K562 (cell line): Measurements from ENCODE around the gene ALDH16A1. TPM values are rescaled to one million over a fixed set of nuclear protein-coding genes. Genes with fewer than 3 reads are reported as not detected.

ENCODE experiments used
- ATAC-seq: fragments of 200-7000 bp; cut with Tn5 transposase; 3 replicates; pipeline ENCODE4 v1.9.1; 2020; ENCODE audit warnings: moderate library complexity
- BruUV-seq: library from RNA; stranded (reverse); fragments of 400-500 nt; replicated peaks from 2 replicates; lab custom pipeline; 2021; lab: Mats Ljungman, UMichigan
- CTCF ChIA-PET: fragments of 300-600 bp; formaldehyde crosslinking; extraction: SDS; loops from one replicate; lab custom pipeline; 2021; ENCODE audit warnings: low intra/inter-chr PET ratio; lab: Yijun Ruan, JAX
- POLR2A ChIA-PET: fragments of 300-600, 350-650 bp; sonication (Branson Sonifier 250); formaldehyde crosslinking; extraction: SDS; loops from one replicate; lab custom pipeline; 2021; ENCODE audit warnings: antibody characterized with exemption, inconsistent platforms; lab: Yijun Ruan, JAX
- DNase-seq, 4 experiments: peaks; one replicate each; pipeline versions ENCODE4 v3.0.0 to v3.0.0-alpha.2; 2011 to 2018; ENCODE audit warnings: low spot score in 3 of 4, mixed read lengths in 3 of 4; ENCODE audit errors: extremely low read depth in 1 of 4
- FAIRE-seq: peaks from 2 replicates; lab custom pipeline; 2011; peaks lifted over from hg19 to GRCh38; lab: Jason Lieb, UNC
- H2AFZ ChIP-seq: 2 replicates; pipeline ENCODE4 v1.6.0; 2011; ENCODE audit warnings: low read depth, low read length, control low read depth, inconsistent platforms
- H3K27ac ChIP-seq: fragments of 200-600 bp; 3 replicates; pipeline ENCODE4 v1.8.0; 2011; ENCODE audit warnings: low read depth, mild to moderate bottlenecking, control low read depth, inconsistent platforms, low read length, moderate library complexity, mixed read lengths; ENCODE audit errors: extremely low read depth
- H3K27me3 ChIP-seq, 2 experiments: fragments of 300-600 bp in 1 of 2; 2 replicates in 1 of 2; 3 replicates in 1 of 2; pipeline versions ENCODE4 v1.6.0 to v1.8.0; 2011; ENCODE audit warnings: inconsistent platforms in 2 of 2, low read length in 2 of 2, mild to moderate bottlenecking in 1 of 2, mixed read lengths in 1 of 2, moderate library complexity in 1 of 2; ENCODE audit not compliant: control insufficient read depth in 2 of 2, insufficient read depth in 2 of 2
- H3K36me3 ChIP-seq: fragments of 300-600 bp; 3 replicates; pipeline ENCODE4 v1.8.0; 2011; ENCODE audit warnings: mild to moderate bottlenecking, low read length, inconsistent platforms; ENCODE audit not compliant: control insufficient read depth, insufficient read depth
- H3K4me1 ChIP-seq, 2 experiments: fragments of 200-600 bp in 1 of 2; replicated peaks in 1 of 2; 2 replicates in 1 of 2; 3 replicates in 1 of 2; pipeline versions ENCODE4 v1.5.1 to v1.8.0; 2011; ENCODE audit warnings: inconsistent platforms in 2 of 2, low read length in 2 of 2, mild to moderate bottlenecking in 1 of 2, mixed read lengths in 1 of 2, moderate library complexity in 1 of 2; ENCODE audit not compliant: control insufficient read depth in 2 of 2, insufficient read depth in 2 of 2
- H3K4me2 ChIP-seq: 2 replicates; pipeline ENCODE4 v1.6.1; 2011; ENCODE audit warnings: low read length, control low read depth, inconsistent platforms, mixed read lengths; ENCODE audit not compliant: insufficient read depth
- H3K4me3 ChIP-seq: fragments of 200-600 bp; sonication (generic), shearing (Covaris generic); 2 replicates; pipeline ENCODE4 v1.5.1; 2016; ENCODE audit warnings: control low read depth, inconsistent platforms
- H3K79me2 ChIP-seq: fragments of 200-600 bp; 3 replicates; pipeline ENCODE4 v1.8.0; 2011; ENCODE audit warnings: low read length, inconsistent platforms; ENCODE audit not compliant: control insufficient read depth, insufficient read depth
- H3K9ac ChIP-seq, 2 experiments: 2 replicates each; pipeline versions ENCODE4 v1.6.0 to v1.6.1; 2011; ENCODE audit warnings: low read depth in 2 of 2, low read length in 2 of 2, control low read depth in 1 of 2, inconsistent platforms in 1 of 2, mild to moderate bottlenecking in 1 of 2, mixed read lengths in 1 of 2; ENCODE audit not compliant: insufficient read depth in 1 of 2
- H3K9me1 ChIP-seq: one replicate; pipeline ENCODE4 v1.6.0; 2011; ENCODE audit warnings: inconsistent platforms, mild to moderate bottlenecking, low read length, moderate library complexity; ENCODE audit not compliant: control insufficient read depth, insufficient read depth
- H3K9me3 ChIP-seq: replicated peaks from 2 replicates; pipeline ENCODE4 v1.5.1; 2011; ENCODE audit warnings: low read depth, low read length, inconsistent platforms; ENCODE audit not compliant: control insufficient read depth, insufficient read depth
- H4K20me1 ChIP-seq: replicated peaks from 2 replicates; pipeline ENCODE4 v1.6.1; 2011; ENCODE audit warnings: low read length, inconsistent platforms, mixed read lengths; ENCODE audit not compliant: control insufficient read depth, insufficient read depth
- AFF4 ChIP-seq: sonication (generic); formaldehyde crosslinking; IDR thresholded peaks from 2 replicates; pipeline ENCODE4 v1.8.0; 2023; ENCODE audit warnings: mild to moderate bottlenecking, missing genetic modification reagents
- BRCA1 ChIP-seq, 2 experiments: fragments of 450-650 bp in 1 of 2; sonication (generic) in 1 of 2; formaldehyde crosslinking in 1 of 2; IDR thresholded peaks; 2 replicates each; pipeline versions ENCODE4 v1.5.0 to v1.6.1; 2017 to 2020; ENCODE audit warnings: mild to moderate bottlenecking in 1 of 2, missing genetic modification reagents in 1 of 2
- CTCF ChIP-seq, 3 experiments: IDR thresholded peaks in 2 of 3; conservative IDR thresholded peaks in 1 of 3; 2 replicates each; pipeline ENCODE4 v1.5.1; 2011 to 2012; ENCODE audit warnings: low read length in 3 of 3, mild to moderate bottlenecking in 3 of 3, control low read depth in 2 of 3, improper control_type of control experiment in 1 of 3, inconsistent platforms in 1 of 3, low read depth in 1 of 3, mixed read lengths in 1 of 3, moderate library complexity in 1 of 3; ENCODE audit not compliant: insufficient read depth in 2 of 3
- KAT7 ChIP-seq: sonication (generic); formaldehyde crosslinking; IDR thresholded peaks from 2 replicates; pipeline ENCODE4 v1.8.0; 2022; ENCODE audit warnings: missing genetic modification reagents, mild to moderate bottlenecking, borderline replicate concordance
- LCOR ChIP-seq: sonication (generic); formaldehyde crosslinking; IDR thresholded peaks from 2 replicates; pipeline ENCODE4 v1.8.0; 2022; ENCODE audit warnings: mild to moderate bottlenecking, missing genetic modification reagents
- MLX ChIP-seq, 2 experiments: fragments of 450-650 bp in 1 of 2; sonication (generic) in 1 of 2; formaldehyde crosslinking; conservative IDR thresholded peaks; 2 replicates each; pipeline versions ENCODE4 v1.4.0 to v1.8.1; 2020 to 2022; ENCODE audit warnings: mild to moderate bottlenecking in 1 of 2, missing genetic modification reagents in 1 of 2
- NEUROD1 ChIP-seq: fragments of 150-350 bp; IDR thresholded peaks from 2 replicates; pipeline ENCODE4 v1.6.1; 2014; ENCODE audit warnings: borderline replicate concordance, low read length, low read depth; ENCODE audit not compliant: partially characterized antibody
- STAT5B ChIP-seq: fragments of 250-450 bp; sonication (Bioruptor Pico); IDR thresholded peaks from 2 replicates; pipeline ENCODE4 v1.8.0; 2021; ENCODE audit warnings: mild to moderate bottlenecking, inconsistent platforms
- XRCC3 ChIP-seq: fragments of 450-650 bp; IDR thresholded peaks from 2 replicates; pipeline ENCODE4 v1.6.1; 2017; ENCODE audit warnings: mild to moderate bottlenecking, moderate library complexity
- ZBTB34 ChIP-seq: fragments of 250-450 bp; sonication (Bioruptor Pico); IDR thresholded peaks from 2 replicates; pipeline ENCODE4 v1.8.0; 2021; ENCODE audit warnings: mild to moderate bottlenecking, moderate library complexity
- ZNF217 ChIP-seq: sonication (generic); formaldehyde crosslinking; IDR thresholded peaks from 2 replicates; pipeline ENCODE4 v1.8.0; 2022; ENCODE audit warnings: mild to moderate bottlenecking, missing genetic modification reagents
- ZNF263 ChIP-seq: sonication (generic); formaldehyde crosslinking; IDR thresholded peaks from 2 replicates; pipeline ENCODE4 v1.8.0; 2022; ENCODE audit warnings: mild to moderate bottlenecking, missing genetic modification reagents, borderline replicate concordance
- WGBS: fragments of 100-300 bp; shearing (Covaris generic); methylation state at CpG from one replicate; pipeline ENCODE4 v1.1.6; 2016; ENCODE audit warnings: low coverage, mixed read lengths; ENCODE audit not compliant: insufficient coverage; ENCODE audit errors: missing lambda C conversion rate; 5-methylcytosine and 5-hydroxymethylcytosine counted together
- in situ Hi-C: fragments of 300-500 bp; cut with MboI; formaldehyde crosslinking; loops from 4 replicates; pipeline ENCODE4 v1.15.0; 2018; ENCODE audit warnings: inconsistent platforms, mixed read lengths
- intact Hi-C: fragments of 100-400 bp; cut with micrococcal nuclease; formaldehyde crosslinking; loops from 2 replicates; pipeline ENCODE4 v1.14.2; 2022
- polyA plus RNA-seq, 8 experiments: library from polyadenylated mRNA; depleted of rRNA in 4 of 8; stranded (reverse) in 5 of 8; unstranded in 3 of 8; fragments of >200 nt; fragmentation: Nextera tagmentation in 2 of 8; fragmentation: Illumina TruSeq in 1 of 8; extraction: Ambion mirVana in 2 of 8; extraction: Trizol in 1 of 8; gene quantifications; 2 replicates each; pipeline versions ENCODE4 v1.2.1 to v1.2.3, GENCODE V29; 2011 to 2014; ENCODE audit warnings: inconsistent platforms in 1 of 8, missing spikeins in 1 of 8
- total RNA-seq, 7 experiments: library from RNA; depleted of rRNA in 6 of 7; stranded (reverse); fragments of >200 nt in 6 of 7; fragmentation: Illumina TruSeq in 2 of 7; extraction: Trizol in 2 of 7; gene quantifications; 2 replicates each; pipeline versions ENCODE4 v1.2.1 to v1.2.3, GENCODE V29; 2011 to 2021; ENCODE audit warnings: low replicate concordance in 1 of 7

ALDH16A1 gene
- total and polyA plus RNA-seq, 9 of the 15 experiments (the other 6 are each of a cell fraction or from before 2014, with no cell fraction given) = 2.2 to 52.2 (median 7.6) TPM

- H3K9ac ChIP-seq = peak overlapping the region; percentile 59 to 88
- no peaks in the 10 kb centered on the region for H3K27me3 ChIP-seq
- peak overlapping the region; percentile 83 for H3K27ac ChIP-seq
- peaks cover 43% of the 10 kb centered on the region for H3K36me3 ChIP-seq
- H3K4me1 ChIP-seq = peaks cover 19 to 30% of the 10 kb centered on the region in 2 experiments; a peak in 3 of 5 replicates
- 37% methylated on average over 23 of the region's 23 CpGs for WGBS
- ChIA-PET CTCF (interaction anchor here (0.6 kb wide), 1 partner anchor 379 kb away, joined by 3 read pairs; no protein-coding TSS in a partner anchor), POLR2A (interaction anchor here (0.6 to 3.0 kb wide), 8 partner anchors 9 to 241 kb away, joined by 3 to 16 read pairs (median 5); partner anchors contain the start of genes PIH1D1 and RPS11)
- FAIRE-seq (no peak), ATAC-seq (no peak), DNase-seq (no peak)
- H3K9me3 ChIP-seq = no peaks in the 10 kb centered on the region
- peaks cover 30% of the 10 kb centered on the region for H4K20me1 ChIP-seq
- BruUV-seq = TSS peak; percentile 69
- peak overlapping the region; percentile 96 for H2AFZ ChIP-seq
- peaks cover 3% of the 10 kb centered on the region for H3K9me1 ChIP-seq
- intact Hi-C loops = no loop called here
- in situ Hi-C loops = no loop called here
- peak overlapping the region; percentile 68 for H3K4me2 ChIP-seq
- H3K79me2 ChIP-seq = peaks cover 46% of the 10 kb centered on the region
- peak overlapping the region; percentile 14; the same call in 1 of the 2 replicates for H3K4me3 ChIP-seq
- TF ChIP-seq CTCF (IDR thresholded peaks at IDR 0.05 in 2 of 3, conservative IDR thresholded peaks at IDR 0.05 in 1 of 3; ENCODE audit: insufficient read depth in 2 of 3, low read depth in 1 of 3, low read length in 3 of 3) = peak in 1 of 3 experiments; percentile 15; a peak in 1 of 6 replicates
- TF ChIP-seq MLX (CRISPR knock-in tag; conservative IDR thresholded peaks at IDR 0.05) = no peak
- no peak for TF ChIP-seq ZNF217
- TF ChIP-seq NEUROD1 = no peak
- no peak for TF ChIP-seq KAT7 (CRISPR knock-in tag)
- no peak for TF ChIP-seq BRCA1 (IDR thresholded peaks at IDR 0.05)
- no peak for TF ChIP-seq BRCA1 (CRISPR knock-in tag; IDR thresholded peaks at IDR 0.05)
- TF ChIP-seq LCOR (CRISPR knock-in tag) = no peak
- no peak for TF ChIP-seq STAT5B (CRISPR knock-in tag)
- TF ChIP-seq ZBTB34 (CRISPR knock-in tag) = no peak
- TF ChIP-seq XRCC3 = no peak
- no peak for TF ChIP-seq AFF4 (CRISPR knock-in tag)
- no peak for TF ChIP-seq ZNF263 (CRISPR knock-in tag)
Observed at GRCh38 chr19:49486710-49487276, 33.8 kb downstream of the ALDH16A1 start.
